Heart left ventricle (tissue), 13 donors: ENCODE results near the gene RCBTB2.

ENCODE experiments used
- POLR2A ChIP-seq, 2 donors: fragments of 450-650 bp; IDR thresholded peaks; one replicate each; pipeline ENCODE4 v1.6.1; 2017; ENCODE audit warnings: antibody characterized with exemption in 2 of 2, mild to moderate bottlenecking in 2 of 2, moderate library complexity in 2 of 2
- TF ChIP-seq, protein P1 (sequence below), 12 donors: fragments of 200-600 bp; sonication (generic) in 4 of 12; IDR thresholded peaks; one replicate each; pipeline versions ENCODE4 v1.5.0 to v1.8.0; 2018 to 2022; ENCODE audit warnings: antibody characterized with exemption in 12 of 12, mild to moderate bottlenecking in 5 of 12
- donor health status: ischemic (EF 13 %, LVEDD 7.1; RV severe dilation, severe dysfunction).
- donor health status: DM: no; HTN: yes; CAD: no.
- donor health status: DM: no; HTN: no; CAD: no.
- donor health status: ischemic (EF 25% LVEDD 6.9; RV normal size, moderate dysfunction).
- donor health status: ischemic (EF 25% LVEDD 5.7; RV mildly dilated, moderate dysfunction).
- donor health status: ischemic (EF 35%, LVEDD 5.7; RV mildly dilated, moderate dysfunction).
- donor health status: nonischemic (EF 11% LVEDD 7.7; RV severe dilation, severe dysfunction).
- donor health status: DM: yes; HTN: yes; CAD: no.
- donor health status: PGD.
- donor health status: ischemic (EF 29% LVEDD 5.4; RV normal size, mild dysfunction).
- donor health status: nonischemic (EF 23%, LVEDD 6.1; RV moderate dilation, normal function).

DNA sequence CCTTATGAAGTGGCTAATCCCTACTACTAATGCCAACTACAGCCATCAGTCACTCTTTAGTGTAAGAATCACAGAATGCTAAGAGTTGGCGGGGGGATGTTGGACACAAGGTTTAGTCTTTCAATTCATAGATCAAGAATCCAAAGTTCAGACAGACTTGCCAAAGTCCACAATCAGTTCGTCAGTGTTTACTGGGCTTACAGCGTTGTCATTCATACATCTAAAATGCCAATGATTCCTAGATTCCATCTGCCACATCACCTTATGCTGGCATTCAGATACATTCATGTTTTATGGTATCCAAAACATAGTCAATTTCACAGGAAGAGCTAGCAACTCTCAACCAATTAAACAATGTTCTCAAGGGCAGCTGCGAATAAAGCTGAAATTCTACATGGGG lies 18.1 kb downstream of the RCBTB2 start:
- TF ChIP-seq POLR2A (IDR thresholded peaks at IDR 0.05) = no peak
- TF ChIP-seq, protein P1, sequence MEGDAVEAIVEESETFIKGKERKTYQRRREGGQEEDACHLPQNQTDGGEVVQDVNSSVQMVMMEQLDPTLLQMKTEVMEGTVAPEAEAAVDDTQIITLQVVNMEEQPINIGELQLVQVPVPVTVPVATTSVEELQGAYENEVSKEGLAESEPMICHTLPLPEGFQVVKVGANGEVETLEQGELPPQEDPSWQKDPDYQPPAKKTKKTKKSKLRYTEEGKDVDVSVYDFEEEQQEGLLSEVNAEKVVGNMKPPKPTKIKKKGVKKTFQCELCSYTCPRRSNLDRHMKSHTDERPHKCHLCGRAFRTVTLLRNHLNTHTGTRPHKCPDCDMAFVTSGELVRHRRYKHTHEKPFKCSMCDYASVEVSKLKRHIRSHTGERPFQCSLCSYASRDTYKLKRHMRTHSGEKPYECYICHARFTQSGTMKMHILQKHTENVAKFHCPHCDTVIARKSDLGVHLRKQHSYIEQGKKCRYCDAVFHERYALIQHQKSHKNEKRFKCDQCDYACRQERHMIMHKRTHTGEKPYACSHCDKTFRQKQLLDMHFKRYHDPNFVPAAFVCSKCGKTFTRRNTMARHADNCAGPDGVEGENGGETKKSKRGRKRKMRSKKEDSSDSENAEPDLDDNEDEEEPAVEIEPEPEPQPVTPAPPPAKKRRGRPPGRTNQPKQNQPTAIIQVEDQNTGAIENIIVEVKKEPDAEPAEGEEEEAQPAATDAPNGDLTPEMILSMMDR (IDR thresholded peaks at IDR 0.05) = no peak
